Measurements from ENCODE around the gene TRIP13.

Gene TRIP13

DNA sequence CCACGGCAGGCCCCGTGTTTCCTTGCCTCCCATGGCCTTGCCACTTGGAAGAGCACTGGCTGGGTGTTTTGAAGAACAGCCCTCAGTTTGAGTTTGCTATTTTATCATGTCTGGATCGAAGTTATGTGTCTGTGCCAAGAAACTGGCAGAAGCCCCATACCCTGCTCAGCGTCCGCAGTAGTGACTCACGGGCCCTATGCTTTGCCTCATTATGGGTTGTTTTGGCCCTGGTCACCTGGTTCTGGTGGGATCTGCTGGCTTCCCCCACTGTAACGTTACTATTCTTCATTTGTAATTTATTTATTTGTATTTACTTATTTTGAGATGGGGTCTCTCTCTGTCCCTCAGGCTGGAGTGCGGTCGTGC is 73.6 kb downstream of the TRIP13 start:
- DNase-seq (ENCODE audit: low spot score): no peak

GRCh38 chr5:966941-967340 is 74.3 kb downstream of the TRIP13 start:
- DNase-seq (ENCODE audit: low spot score): no peak

Measured in SK-N-DZ (cell line).